K562 (cell line): ENCODE measurements around the gene HBB. TPM values are rescaled to one million over a fixed set of nuclear protein-coding genes. Genes with fewer than 3 reads are reported as not detected.
A peak's percentile ranks its signal among the peaks of the same experiment; 100 is the strongest.

Experiments
- ASH1L ChIP-seq: fragments of 450-650 bp; IDR thresholded peaks from 2 replicates; pipeline ENCODE4 v1.6.1; 2018; ENCODE audit warnings: borderline replicate concordance, mild to moderate bottlenecking, low read depth; ENCODE audit not compliant: partially characterized antibody
- BCL6 ChIP-seq: fragments of 250-450 bp; sonication (Bioruptor Pico); IDR thresholded peaks from 2 replicates; pipeline ENCODE4 v1.4.0; 2020
- GABPB2 ChIP-seq: fragments of 250-450 bp; sonication (Bioruptor Pico); conservative IDR thresholded peaks from 2 replicates; pipeline ENCODE4 v1.5.1; 2021; ENCODE audit warnings: mild to moderate bottlenecking
- GATA2 ChIP-seq: sonication (generic); formaldehyde crosslinking; IDR thresholded peaks from 2 replicates; pipeline ENCODE4 v1.4.0; 2020; ENCODE audit warnings: mild to moderate bottlenecking, missing genetic modification reagents
- GATAD2A ChIP-seq: fragments of 450-650 bp; IDR thresholded peaks from 2 replicates; pipeline ENCODE4 v1.6.1; 2017
- JUN ChIP-seq, 2 experiments: sonication (generic) in 1 of 2; formaldehyde crosslinking in 1 of 2; IDR thresholded peaks; 2 replicates each; pipeline versions ENCODE4 v1.6.1 to v1.8.0; 2012 to 2022; ENCODE audit warnings: borderline replicate concordance in 2 of 2, mild to moderate bottlenecking in 2 of 2, improper control_type of control experiment in 1 of 2, low read depth in 1 of 2, low read length in 1 of 2, missing genetic modification reagents in 1 of 2
- MXI1 ChIP-seq: IDR thresholded peaks from 2 replicates; pipeline ENCODE4 v1.6.1; 2011; ENCODE audit warnings: low read depth, mild to moderate bottlenecking, improper control_type of control experiment, low read length
- NFE2 ChIP-seq: IDR thresholded peaks from 2 replicates; pipeline ENCODE4 v1.6.1; 2014; ENCODE audit warnings: antibody characterized with exemption, low read depth
- NRF1 ChIP-seq, 2 experiments: fragments of 450-650 bp; IDR thresholded peaks in 1 of 2; conservative IDR thresholded peaks in 1 of 2; 2 replicates each; pipeline ENCODE4 v1.6.1; 2014; ENCODE audit warnings: mild to moderate bottlenecking in 2 of 2
- PRPF4 ChIP-seq: fragments of 200-400 bp; formaldehyde crosslinking; IDR thresholded peaks from one replicate; pipeline ENCODE4 v1.6.1; 2017; ENCODE audit warnings: low read length, low read depth, mild to moderate bottlenecking; ENCODE audit not compliant: insufficient read depth, poor library complexity, severe bottlenecking
- RBM22 ChIP-seq: fragments of 200-400 bp; formaldehyde crosslinking; IDR thresholded peaks from 2 replicates; pipeline ENCODE4 v1.6.1; 2018; ENCODE audit warnings: low read length, low read depth; ENCODE audit not compliant: poor library complexity, severe bottlenecking
- RFX5 ChIP-seq: IDR thresholded peaks from 2 replicates; pipeline ENCODE4 v1.6.1; 2011; ENCODE audit warnings: low read depth, mild to moderate bottlenecking, improper control_type of control experiment, low read length
- SMAD1 ChIP-seq: fragments of 150-350 bp; IDR thresholded peaks from 2 replicates; pipeline ENCODE4 v1.6.1; 2014; ENCODE audit warnings: low read length, low read depth; ENCODE audit not compliant: partially characterized antibody
- SMARCC2 ChIP-seq: fragments of 450-650 bp; IDR thresholded peaks from 2 replicates; pipeline ENCODE4 v1.6.1; 2017; ENCODE audit warnings: antibody characterized with exemption, moderate library complexity, mild to moderate bottlenecking, low read depth
- XRCC3 ChIP-seq: fragments of 450-650 bp; IDR thresholded peaks from 2 replicates; pipeline ENCODE4 v1.6.1; 2017; ENCODE audit warnings: mild to moderate bottlenecking, moderate library complexity
- ZNF197 ChIP-seq: fragments of 200-800 bp; sonication (Bioruptor generic); IDR thresholded peaks from 2 replicates; pipeline ENCODE4 v1.6.1; 2016; ENCODE audit warnings: low read depth, missing genetic modification characterization, missing compliant biosample characterization
- ZNF217 ChIP-seq: sonication (generic); formaldehyde crosslinking; IDR thresholded peaks from 2 replicates; pipeline ENCODE4 v1.8.0; 2022; ENCODE audit warnings: mild to moderate bottlenecking, missing genetic modification reagents
- ZNF239 ChIP-seq: fragments of 250-450 bp; sonication (Bioruptor Pico); IDR thresholded peaks from 2 replicates; pipeline ENCODE4 v1.4.0; 2020; ENCODE audit warnings: mild to moderate bottlenecking
- ZNF57 ChIP-seq: fragments of 450-650 bp; formaldehyde crosslinking; IDR thresholded peaks from 2 replicates; pipeline ENCODE4 v1.4.0; 2020; ENCODE audit warnings: mild to moderate bottlenecking, moderate library complexity
- ZNF586 ChIP-seq: fragments of 450-650 bp; formaldehyde crosslinking; conservative IDR thresholded peaks from 2 replicates; pipeline ENCODE4 v1.4.0; 2020; ENCODE audit warnings: mild to moderate bottlenecking, moderate library complexity
- polyA plus RNA-seq, 8 experiments: library from polyadenylated mRNA; depleted of rRNA in 4 of 8; stranded (reverse) in 5 of 8; unstranded in 3 of 8; fragments of >200 nt; fragmentation: Nextera tagmentation in 2 of 8; fragmentation: Illumina TruSeq in 1 of 8; extraction: Ambion mirVana in 2 of 8; extraction: Trizol in 1 of 8; gene quantifications; 2 replicates each; pipeline versions ENCODE4 v1.2.1 to v1.2.3, GENCODE V29; 2011 to 2014; ENCODE audit warnings: inconsistent platforms in 1 of 8, missing spikeins in 1 of 8
- total RNA-seq, 7 experiments: library from RNA; depleted of rRNA in 6 of 7; stranded (reverse); fragments of >200 nt in 6 of 7; fragmentation: Illumina TruSeq in 2 of 7; extraction: Trizol in 2 of 7; gene quantifications; 2 replicates each; pipeline versions ENCODE4 v1.2.1 to v1.2.3, GENCODE V29; 2011 to 2021; ENCODE audit warnings: low replicate concordance in 1 of 7
- TF ChIP-seq, protein P1 (sequence below): IDR thresholded peaks from 2 replicates; pipeline ENCODE4 v1.6.1; 2011; ENCODE audit not compliant: insufficient read length; ENCODE audit errors: extremely low read depth
- TF ChIP-seq, protein P2 (sequence below): conservative IDR thresholded peaks from 2 replicates; pipeline ENCODE4 v1.6.1; 2011; ENCODE audit warnings: low read depth, mild to moderate bottlenecking, low read length; ENCODE audit not compliant: control insufficient read depth
- TF ChIP-seq, protein P3 (sequence below): sonication (generic); formaldehyde crosslinking; IDR thresholded peaks from 2 replicates; pipeline ENCODE4 v1.8.1; 2023; ENCODE audit warnings: mild to moderate bottlenecking, missing genetic modification reagents

Gene HBB
- total and polyA plus RNA-seq, 9 of the 15 experiments (the other 6 are each of a cell fraction or from before 2014, with no cell fraction given), result 0.33 to 3.4 (median 1.2) TPM; not detected in 2

DNA sequence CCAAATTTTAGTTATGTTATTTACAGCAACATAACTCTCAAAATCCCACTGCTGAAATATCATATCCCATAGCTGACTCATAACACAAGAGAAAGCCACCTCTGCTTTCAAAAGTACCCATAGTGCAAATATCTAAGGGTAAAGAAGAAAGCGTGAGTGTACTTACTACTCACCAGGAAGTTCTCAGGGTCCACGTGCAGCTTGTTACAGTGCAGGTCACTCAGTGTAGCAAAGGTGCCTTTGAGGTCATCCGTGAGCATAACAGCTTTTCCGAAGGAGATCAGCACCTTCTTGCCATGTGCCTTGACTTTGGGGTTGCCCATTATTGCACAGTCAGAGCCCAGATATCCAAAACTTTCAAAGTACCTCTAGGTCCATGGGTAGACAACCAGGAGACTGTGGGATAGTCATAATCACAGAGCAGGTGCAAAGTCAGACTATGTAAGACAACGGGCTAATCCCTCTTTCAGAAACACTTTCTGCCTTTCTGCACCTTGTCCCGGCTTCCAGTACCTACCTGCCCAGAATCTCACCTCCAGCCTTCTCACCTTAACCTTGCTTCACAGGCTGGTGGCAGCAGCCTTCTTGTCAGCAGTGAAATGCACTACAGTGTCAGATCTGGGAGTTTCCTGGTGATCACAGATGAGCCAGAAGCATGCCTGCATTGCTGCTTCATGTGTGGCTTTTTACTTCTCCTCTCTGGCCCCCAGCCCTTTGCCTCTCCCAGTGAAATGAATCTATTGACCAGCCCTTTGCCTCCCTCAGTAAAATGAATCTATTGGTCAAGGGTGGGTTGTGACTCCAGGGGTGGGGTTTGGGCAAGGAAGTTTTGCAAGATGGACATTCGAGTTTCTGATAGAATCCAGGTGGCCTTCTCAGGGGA is 16.3 kb upstream of the HBB start (continued):
- TF ChIP-seq, protein P1, sequence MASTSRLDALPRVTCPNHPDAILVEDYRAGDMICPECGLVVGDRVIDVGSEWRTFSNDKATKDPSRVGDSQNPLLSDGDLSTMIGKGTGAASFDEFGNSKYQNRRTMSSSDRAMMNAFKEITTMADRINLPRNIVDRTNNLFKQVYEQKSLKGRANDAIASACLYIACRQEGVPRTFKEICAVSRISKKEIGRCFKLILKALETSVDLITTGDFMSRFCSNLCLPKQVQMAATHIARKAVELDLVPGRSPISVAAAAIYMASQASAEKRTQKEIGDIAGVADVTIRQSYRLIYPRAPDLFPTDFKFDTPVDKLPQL, result no peak
- peak; percentile 42; the same call in 1 of the 2 replicates for TF ChIP-seq MXI1
- TF ChIP-seq ZNF586 (CRISPR knock-in tag), result no peak
- no peak for TF ChIP-seq JUN (IDR thresholded peaks at IDR 0.05; ENCODE audit: borderline replicate concordance, low read depth, low read length)
- no peak for TF ChIP-seq JUN (CRISPR knock-in tag; IDR thresholded peaks at IDR 0.05; ENCODE audit: borderline replicate concordance)
- no peak for TF ChIP-seq GATA2 (CRISPR knock-in tag)
- 0 out of 2 replicates have a peak, but pooled peaks have one; percentile 45 for TF ChIP-seq GATAD2A
- TF ChIP-seq NFE2, result 0 out of 2 replicates have a peak, but pooled peaks have one; percentile 19
- no peak for TF ChIP-seq RFX5
- TF ChIP-seq NRF1 (conservative IDR thresholded peaks at IDR 0.05 in 1 of 2, IDR thresholded peaks at IDR 0.05 in 1 of 2), result no peak
- TF ChIP-seq BCL6 (CRISPR knock-in tag), result no peak
- TF ChIP-seq ZNF197 (CRISPR knock-in tag), result 0 out of 2 replicates have a peak, but pooled peaks have one; percentile 3
- no peak for TF ChIP-seq SMAD1
- TF ChIP-seq, protein P2, sequence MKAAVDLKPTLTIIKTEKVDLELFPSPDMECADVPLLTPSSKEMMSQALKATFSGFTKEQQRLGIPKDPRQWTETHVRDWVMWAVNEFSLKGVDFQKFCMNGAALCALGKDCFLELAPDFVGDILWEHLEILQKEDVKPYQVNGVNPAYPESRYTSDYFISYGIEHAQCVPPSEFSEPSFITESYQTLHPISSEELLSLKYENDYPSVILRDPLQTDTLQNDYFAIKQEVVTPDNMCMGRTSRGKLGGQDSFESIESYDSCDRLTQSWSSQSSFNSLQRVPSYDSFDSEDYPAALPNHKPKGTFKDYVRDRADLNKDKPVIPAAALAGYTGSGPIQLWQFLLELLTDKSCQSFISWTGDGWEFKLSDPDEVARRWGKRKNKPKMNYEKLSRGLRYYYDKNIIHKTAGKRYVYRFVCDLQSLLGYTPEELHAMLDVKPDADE, result 0 out of 2 replicates have a peak, but pooled peaks have one; percentile 71
- TF ChIP-seq ASH1L, result no peak
- no peak for TF ChIP-seq ZNF217 (CRISPR knock-in tag)
- TF ChIP-seq RBM22, result no peak
- TF ChIP-seq, protein P3, sequence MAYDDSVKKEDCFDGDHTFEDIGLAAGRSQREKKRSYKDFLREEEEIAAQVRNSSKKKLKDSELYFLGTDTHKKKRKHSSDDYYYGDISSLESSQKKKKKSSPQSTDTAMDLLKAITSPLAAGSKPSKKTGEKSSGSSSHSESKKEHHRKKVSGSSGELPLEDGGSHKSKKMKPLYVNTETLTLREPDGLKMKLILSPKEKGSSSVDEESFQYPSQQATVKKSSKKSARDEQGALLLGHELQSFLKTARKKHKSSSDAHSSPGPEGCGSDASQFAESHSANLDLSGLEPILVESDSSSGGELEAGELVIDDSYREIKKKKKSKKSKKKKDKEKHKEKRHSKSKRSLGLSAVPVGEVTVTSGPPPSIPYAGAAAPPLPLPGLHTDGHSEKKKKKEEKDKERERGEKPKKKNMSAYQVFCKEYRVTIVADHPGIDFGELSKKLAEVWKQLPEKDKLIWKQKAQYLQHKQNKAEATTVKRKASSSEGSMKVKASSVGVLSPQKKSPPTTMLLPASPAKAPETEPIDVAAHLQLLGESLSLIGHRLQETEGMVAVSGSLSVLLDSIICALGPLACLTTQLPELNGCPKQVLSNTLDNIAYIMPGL (CRISPR knock-in tag), result no peak
- no peak for TF ChIP-seq ZNF239 (CRISPR knock-in tag)
- TF ChIP-seq GABPB2 (CRISPR knock-in tag), result no peak; the same call in 1 of the 2 replicates
- no peak for TF ChIP-seq PRPF4
- no peak for TF ChIP-seq SMARCC2
- no peak for TF ChIP-seq XRCC3
- no peak for TF ChIP-seq ZNF57
